H1 (cell line): ENCODE results near the gene TLCD5. TPM values are rescaled to one million over a fixed set of nuclear protein-coding genes. Genes with fewer than 3 reads are reported as not detected.

Experiments
- CTCF ChIA-PET: fragments of 300-600 bp; sonication (Branson Sonifier 250); formaldehyde crosslinking; loops from one replicate; lab custom pipeline; 2021; ENCODE audit not compliant: partially characterized antibody; lab: Charles Lee
- POLR2A ChIA-PET: fragments of 300-600 bp; sonication (Branson Sonifier 250); formaldehyde crosslinking; loops from one replicate; lab custom pipeline; 2021; ENCODE audit warnings: inconsistent platforms; ENCODE audit not compliant: partially characterized antibody; lab: Charles Lee
- DNase-seq, 2 experiments: peaks; one replicate each; pipeline versions ENCODE4 v3.0.0 to v3.0.0-alpha.2; 2010 to 2022; ENCODE audit warnings: low spot score in 2 of 2, low read depth in 1 of 2, mixed read lengths in 1 of 2
- FAIRE-seq: peaks from 2 replicates; lab custom pipeline; 2011; peaks lifted over from hg19 to GRCh38; lab: Jason Lieb, UNC
- H2AFZ ChIP-seq: 2 replicates; pipeline ENCODE4 v1.8.1; 2012; ENCODE audit warnings: low read length, inconsistent platforms
- H2AK5ac ChIP-seq: 2 replicates; pipeline ENCODE4 v1.6.1; 2013; ENCODE audit warnings: low read depth, low read length
- H2BK120ac ChIP-seq: replicated peaks from 2 replicates; pipeline ENCODE3; 2013; ENCODE audit warnings: low read depth, low read length, inconsistent platforms
- H2BK12ac ChIP-seq: 2 replicates; pipeline ENCODE4 v1.6.1; 2013; ENCODE audit warnings: low read depth, low read length
- H2BK15ac ChIP-seq: 2 replicates; pipeline ENCODE4 v1.6.1; 2013; ENCODE audit warnings: low read length
- H2BK20ac ChIP-seq: 2 replicates; pipeline ENCODE4 v1.6.1; 2013; ENCODE audit warnings: low read length
- H2BK5ac ChIP-seq: 2 replicates; pipeline ENCODE4 v1.6.1; 2013; ENCODE audit warnings: low read depth, low read length
- H3K14ac ChIP-seq: 2 replicates; pipeline ENCODE4 v1.6.1; 2013; ENCODE audit warnings: inconsistent platforms; ENCODE audit not compliant: insufficient read length
- H3K18ac ChIP-seq: 2 replicates; pipeline ENCODE4 v1.6.1; 2013; ENCODE audit warnings: low read length; ENCODE audit errors: extremely low read depth
- H3K23ac ChIP-seq: 2 replicates; pipeline ENCODE4 v1.6.1; 2013; ENCODE audit warnings: inconsistent platforms; ENCODE audit not compliant: insufficient read length
- H3K23me2 ChIP-seq: 2 replicates; pipeline ENCODE4 v1.6.1; 2013; ENCODE audit warnings: low read depth, low read length
- H3K27ac ChIP-seq: 2 replicates; pipeline ENCODE4 v1.6.1; 2011; ENCODE audit warnings: low read depth, low read length, inconsistent platforms
- H3K27me3 ChIP-seq, 4 experiments: replicated peaks in 1 of 4; 1 replicate in 1 of 4; 2 replicates in 3 of 4; pipeline versions ENCODE4 v1.6.1 to v1.8.1; 2011 to 2013; ENCODE audit warnings: low read length in 3 of 4, mild to moderate bottlenecking in 3 of 4, inconsistent platforms in 2 of 4, mixed read lengths in 2 of 4, moderate library complexity in 1 of 4; ENCODE audit not compliant: control insufficient read depth in 3 of 4, insufficient read depth in 3 of 4; ENCODE audit errors: extremely low read depth in 1 of 4
- H3K36me3 ChIP-seq, 4 experiments: 2 replicates each; pipeline versions ENCODE4 v1.6.1 to v1.8.1; 2011 to 2013; ENCODE audit warnings: mild to moderate bottlenecking in 4 of 4, low read length in 3 of 4, moderate library complexity in 2 of 4, control low read depth in 1 of 4, inconsistent platforms in 1 of 4; ENCODE audit not compliant: insufficient read depth in 4 of 4, control insufficient read depth in 2 of 4
- H3K4ac ChIP-seq: replicated peaks from 2 replicates; pipeline ENCODE3; 2013; ENCODE audit warnings: low read length, low read depth, mixed read lengths, inconsistent platforms; ENCODE audit not compliant: insufficient read length
- H3K4me1 ChIP-seq, 4 experiments: replicated peaks in 1 of 4; 1 replicate in 1 of 4; 2 replicates in 3 of 4; pipeline versions ENCODE4 v1.6.1 to v1.8.1; 2011 to 2013; ENCODE audit warnings: low read length in 3 of 4, inconsistent platforms in 2 of 4, mixed read lengths in 1 of 4; ENCODE audit not compliant: insufficient read depth in 4 of 4, control insufficient read depth in 3 of 4
- H3K4me2 ChIP-seq, 2 experiments: 2 replicates each; pipeline versions ENCODE4 v1.6.1 to v1.8.1; 2011 to 2013; ENCODE audit warnings: low read depth in 2 of 2, low read length in 2 of 2, control low read depth in 1 of 2, inconsistent platforms in 1 of 2, mild to moderate bottlenecking in 1 of 2; ENCODE audit not compliant: insufficient read depth in 1 of 2
- H3K4me3 ChIP-seq, 4 experiments: fragments of 200-600, 300-600 bp in 1 of 4; sonication (generic), shearing (Covaris generic), sonication (Bioruptor Twin) in 1 of 4; 2 replicates each; pipeline versions ENCODE4 v1.5.1 to v1.8.1; 2011 to 2016; ENCODE audit warnings: low read length in 4 of 4, low read depth in 3 of 4, control low read depth in 2 of 4, inconsistent platforms in 2 of 4, mild to moderate bottlenecking in 2 of 4, mixed read lengths in 1 of 4, moderate library complexity in 1 of 4; ENCODE audit not compliant: insufficient read depth in 2 of 4; ENCODE audit errors: extremely low read depth in 1 of 4
- H3K56ac ChIP-seq: replicated peaks from 2 replicates; pipeline ENCODE3; 2013; ENCODE audit warnings: low read depth, mild to moderate bottlenecking, mixed read lengths, low read length, inconsistent platforms; ENCODE audit not compliant: insufficient read length
- H3K79me1 ChIP-seq: 2 replicates; pipeline ENCODE4 v1.6.1; 2013; ENCODE audit warnings: low read depth, low read length, control low read depth
- H3K79me2 ChIP-seq, 2 experiments: 2 replicates each; pipeline versions ENCODE4 v1.6.1 to v1.8.1; 2012 to 2013; ENCODE audit warnings: low read length in 2 of 2, mild to moderate bottlenecking in 2 of 2, inconsistent platforms in 1 of 2; ENCODE audit not compliant: insufficient read depth in 2 of 2, control insufficient read depth in 1 of 2
- H3K9ac ChIP-seq, 4 experiments: replicated peaks in 1 of 4; 1 replicate in 1 of 4; 2 replicates in 3 of 4; pipeline versions ENCODE4 v1.6.1 to v1.8.1; 2011 to 2013; ENCODE audit warnings: low read depth in 3 of 4, low read length in 3 of 4, control low read depth in 2 of 4, mild to moderate bottlenecking in 2 of 4, moderate library complexity in 2 of 4, inconsistent platforms in 1 of 4; ENCODE audit errors: extremely low read depth in 1 of 4
- H3K9me3 ChIP-seq, 2 experiments: 2 replicates each; pipeline versions ENCODE4 v1.6.1 to v1.8.1; 2012 to 2013; ENCODE audit warnings: mild to moderate bottlenecking in 2 of 2, moderate library complexity in 2 of 2, control low read depth in 1 of 2, inconsistent platforms in 1 of 2, low read depth in 1 of 2, low read length in 1 of 2, mixed read lengths in 1 of 2; ENCODE audit not compliant: insufficient read depth in 2 of 2
- H4K20me1 ChIP-seq, 2 experiments: replicated peaks in 1 of 2; 2 replicates each; pipeline versions ENCODE3 to v1.8.1; 2011 to 2013; ENCODE audit warnings: inconsistent platforms in 2 of 2, low read length in 2 of 2, mild to moderate bottlenecking in 1 of 2; ENCODE audit not compliant: insufficient read depth in 2 of 2, control insufficient read depth in 1 of 2
- H4K5ac ChIP-seq: 2 replicates; pipeline ENCODE4 v1.6.1; 2013; ENCODE audit warnings: low read length, low read depth, mixed read lengths, inconsistent platforms; ENCODE audit not compliant: insufficient read length
- H4K8ac ChIP-seq: 2 replicates; pipeline ENCODE4 v1.8.0; 2013; ENCODE audit warnings: mild to moderate bottlenecking, moderate library complexity, low read length, inconsistent platforms; ENCODE audit not compliant: insufficient read depth; ENCODE audit errors: extremely low read depth
- H4K91ac ChIP-seq: replicated peaks from 2 replicates; pipeline ENCODE3; 2013; ENCODE audit warnings: low read length, mixed read lengths, inconsistent platforms; ENCODE audit not compliant: insufficient read length
- ATF2 ChIP-seq: IDR thresholded peaks from 2 replicates; pipeline ENCODE4 v1.6.1; 2012; ENCODE audit warnings: low read length, inconsistent platforms
- GABPA ChIP-seq: IDR thresholded peaks from 2 replicates; pipeline ENCODE4 v1.6.1; 2011; ENCODE audit warnings: mild to moderate bottlenecking, low read length, moderate library complexity, borderline replicate concordance; ENCODE audit not compliant: insufficient read depth
- HDAC2 ChIP-seq, 2 experiments: fragments of 300-600 bp in 1 of 2; sonication (generic) in 1 of 2; IDR thresholded peaks; 2 replicates each; pipeline ENCODE4 v1.6.1; 2011 to 2012; ENCODE audit warnings: low read depth in 2 of 2, low read length in 2 of 2, mild to moderate bottlenecking in 2 of 2, moderate library complexity in 2 of 2, borderline replicate concordance in 1 of 2, inconsistent platforms in 1 of 2
- HDAC6 ChIP-seq: IDR thresholded peaks from one replicate; pipeline ENCODE4 v1.7.1; 2012; ENCODE audit warnings: low read depth, mild to moderate bottlenecking, inconsistent platforms, low read length, moderate library complexity
- POLR2A ChIP-seq, 2 experiments: IDR thresholded peaks; 1 replicate in 1 of 2; 2 replicates in 1 of 2; pipeline ENCODE4 v1.6.1; 2011; ENCODE audit warnings: low read depth in 2 of 2, low read length in 2 of 2, mild to moderate bottlenecking in 2 of 2; ENCODE audit errors: control extremely low read depth in 1 of 2
- RAD21 ChIP-seq, 2 experiments: IDR thresholded peaks in 1 of 2; conservative IDR thresholded peaks in 1 of 2; 2 replicates each; pipeline ENCODE4 v1.6.1; 2011; ENCODE audit warnings: low read depth in 2 of 2, low read length in 2 of 2, improper control_type of control experiment in 1 of 2, inconsistent platforms in 1 of 2, mild to moderate bottlenecking in 1 of 2, moderate library complexity in 1 of 2
- SIRT6 ChIP-seq: IDR thresholded peaks from one replicate; pipeline ENCODE4 v1.7.1; 2012; ENCODE audit warnings: low read length, inconsistent platforms
- SIX5 ChIP-seq: IDR thresholded peaks from 2 replicates; pipeline ENCODE4 v1.6.1; 2011; ENCODE audit warnings: mild to moderate bottlenecking, low read depth, low read length
- SP2 ChIP-seq: IDR thresholded peaks from 2 replicates; pipeline ENCODE4 v1.6.1; 2012; ENCODE audit warnings: mild to moderate bottlenecking, low read length, inconsistent platforms
- WGBS, 2 experiments: shearing (Covaris generic) in 1 of 2; methylation state at CpG; one replicate each; pipeline versions ENCODE4 v1.1.6 to v1.1.7; 2013 to 2015; ENCODE audit warnings: low lambda C conversion rate in 2 of 2, mixed read lengths in 2 of 2, inconsistent platforms in 1 of 2, low coverage in 1 of 2, missing lambda C conversion rate in 1 of 2; ENCODE audit not compliant: insufficient replicate concordance in 2 of 2, insufficient coverage in 1 of 2, insufficient read length in 1 of 2; ENCODE audit errors: extremely low coverage in 1 of 2, missing lambda C conversion rate in 1 of 2; 5-methylcytosine and 5-hydroxymethylcytosine counted together
- polyA plus RNA-seq, 7 experiments: library from polyadenylated mRNA; depleted of rRNA in 3 of 7; stranded (reverse) in 5 of 7; unstranded in 2 of 7; fragments of >200 nt in 5 of 7; fragments of 200-250 nt in 2 of 7; gene quantifications; 1 replicate in 5 of 7; 2 replicates in 1 of 7; 4 replicates in 1 of 7; pipeline versions ENCODE4 v1.2.1 to v1.2.3, GENCODE V29; 2011 to 2013; ENCODE audit warnings: missing spikeins in 2 of 7, mixed read lengths in 2 of 7
- total RNA-seq: library from RNA; stranded (reverse); fragmentation: NEBNext Ultra II Directional; extraction: Animal tissue kit (Norgen Biotek cat#: 25700); gene quantifications from 2 replicates; pipeline ENCODE4 v1.2.1, GENCODE V29; 2021

The TLCD5 gene
- total and polyA plus RNA-seq, 2 of the 8 experiments (the other 6 are each of a cell fraction or from before 2014, with no cell fraction given), result 9.5 to 10.1 TPM

DNA sequence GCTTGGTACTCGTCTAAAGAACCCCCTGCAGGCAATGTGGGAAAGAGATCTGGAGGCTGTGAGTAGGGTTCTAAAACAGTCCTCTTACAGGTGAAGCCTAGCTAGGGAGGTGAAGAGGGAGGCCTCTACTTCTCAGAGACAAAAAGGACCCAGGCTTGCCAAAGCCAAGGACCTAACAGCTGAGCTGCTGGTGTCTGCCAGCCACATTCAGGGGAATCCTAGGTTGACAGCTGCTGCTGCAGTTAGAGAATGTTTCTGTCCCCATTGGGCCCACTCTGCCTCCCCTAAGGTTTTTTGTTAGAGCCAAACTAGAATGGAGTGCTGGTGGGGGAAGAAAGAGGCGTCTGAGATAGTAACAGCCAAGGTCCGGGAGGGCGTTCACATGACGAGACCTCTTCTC lies 26.6 kb upstream of the TLCD5 start:
- Histone ChIP-seq H3K23ac (no peak overlapping the region), H2BK120ac (no peak overlapping the region), H3K4ac (no peak overlapping the region), H4K5ac (no peak overlapping the region), H3K36me3 (no peaks in the 10 kb centered on the region), H3K4me3 (no peak overlapping the region), H3K27ac (no peak overlapping the region), H3K4me2 (no peak overlapping the region), H2AK5ac (no peak overlapping the region), H2BK15ac (no peak overlapping the region), H4K8ac (no peak overlapping the region), H3K56ac (no peak overlapping the region), H2BK12ac (no peak overlapping the region), H3K23me2 (no peaks in the 10 kb centered on the region), H3K4me1 (peaks cover 0 to 3% (median 2%) of the 10 kb centered on the region in 4 experiments; a peak in 5 of 7 replicates), H4K91ac (no peak overlapping the region), H4K20me1 (no peaks in the 10 kb centered on the region), H3K9me3 (no peaks in the 10 kb centered on the region), H3K27me3 (no peaks in the 10 kb centered on the region; a peak in 3 of 7 replicates), H2AFZ (no peak overlapping the region), H3K9ac (no peak overlapping the region), H3K18ac (no peak overlapping the region), H2BK20ac (no peak overlapping the region), H2BK5ac (no peak overlapping the region), H3K79me1 (no peaks in the 10 kb centered on the region), H3K14ac (no peak overlapping the region), H3K79me2 (no peaks in the 10 kb centered on the region)
- 80% methylated on average over 5 of the region's 5 CpGs; no CpG with 5 or more reads in 1 of the 2 experiments for WGBS, 2 experiments
- no peak for DNase-seq
- TF ChIP-seq ATF2, result no peak
- no peak for TF ChIP-seq SIX5
- TF ChIP-seq SIRT6, result no peak
- TF ChIP-seq POLR2A (IDR thresholded peaks at IDR 0.05; ENCODE audit: control extremely low read depth in 1 of 2, low read depth in 2 of 2, low read length in 2 of 2), result no peak
- no peak for TF ChIP-seq HDAC2 (IDR thresholded peaks at IDR 0.05; ENCODE audit: borderline replicate concordance in 1 of 2, low read depth in 2 of 2, low read length in 2 of 2)
- no peak for TF ChIP-seq GABPA
- no peak for TF ChIP-seq SP2
- no peak for TF ChIP-seq RAD21 (IDR thresholded peaks at IDR 0.05 in 1 of 2, conservative IDR thresholded peaks at IDR 0.05 in 1 of 2; ENCODE audit: low read depth in 2 of 2, low read length in 2 of 2)
- TF ChIP-seq HDAC6, result no peak
- FAIRE-seq, result no peak
- ChIA-PET CTCF (interaction anchor here (0.7 to 31.5 kb wide), 8 partner anchors 9 to 647 kb away, joined by 3 to 1412 read pairs (median 16); partner anchors contain the start of gene POU2F3), POLR2A (interaction anchor here (8.8 kb wide), 1 partner anchor 62 kb away, joined by 69 read pairs; no protein-coding TSS in a partner anchor)
